Fibroblast of skin of right biceps (primary cell): ENCODE data around the gene ADAMTSL5.
"Not testable (repeated sequence)": the region's sequence is repeated elsewhere in the genome, so short reads cannot be mapped to it uniquely, and the experiment has no call there.

Source experiments
- DNase-seq: peaks from one replicate; pipeline ENCODE4 v3.0.0-alpha.2; 2013

ADAMTSL5 gene, protein sequence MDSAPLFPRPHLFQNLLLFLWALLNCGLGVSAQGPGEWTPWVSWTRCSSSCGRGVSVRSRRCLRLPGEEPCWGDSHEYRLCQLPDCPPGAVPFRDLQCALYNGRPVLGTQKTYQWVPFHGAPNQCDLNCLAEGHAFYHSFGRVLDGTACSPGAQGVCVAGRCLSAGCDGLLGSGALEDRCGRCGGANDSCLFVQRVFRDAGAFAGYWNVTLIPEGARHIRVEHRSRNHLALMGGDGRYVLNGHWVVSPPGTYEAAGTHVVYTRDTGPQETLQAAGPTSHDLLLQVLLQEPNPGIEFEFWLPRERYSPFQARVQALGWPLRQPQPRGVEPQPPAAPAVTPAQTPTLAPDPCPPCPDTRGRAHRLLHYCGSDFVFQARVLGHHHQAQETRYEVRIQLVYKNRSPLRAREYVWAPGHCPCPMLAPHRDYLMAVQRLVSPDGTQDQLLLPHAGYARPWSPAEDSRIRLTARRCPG

DNA sequence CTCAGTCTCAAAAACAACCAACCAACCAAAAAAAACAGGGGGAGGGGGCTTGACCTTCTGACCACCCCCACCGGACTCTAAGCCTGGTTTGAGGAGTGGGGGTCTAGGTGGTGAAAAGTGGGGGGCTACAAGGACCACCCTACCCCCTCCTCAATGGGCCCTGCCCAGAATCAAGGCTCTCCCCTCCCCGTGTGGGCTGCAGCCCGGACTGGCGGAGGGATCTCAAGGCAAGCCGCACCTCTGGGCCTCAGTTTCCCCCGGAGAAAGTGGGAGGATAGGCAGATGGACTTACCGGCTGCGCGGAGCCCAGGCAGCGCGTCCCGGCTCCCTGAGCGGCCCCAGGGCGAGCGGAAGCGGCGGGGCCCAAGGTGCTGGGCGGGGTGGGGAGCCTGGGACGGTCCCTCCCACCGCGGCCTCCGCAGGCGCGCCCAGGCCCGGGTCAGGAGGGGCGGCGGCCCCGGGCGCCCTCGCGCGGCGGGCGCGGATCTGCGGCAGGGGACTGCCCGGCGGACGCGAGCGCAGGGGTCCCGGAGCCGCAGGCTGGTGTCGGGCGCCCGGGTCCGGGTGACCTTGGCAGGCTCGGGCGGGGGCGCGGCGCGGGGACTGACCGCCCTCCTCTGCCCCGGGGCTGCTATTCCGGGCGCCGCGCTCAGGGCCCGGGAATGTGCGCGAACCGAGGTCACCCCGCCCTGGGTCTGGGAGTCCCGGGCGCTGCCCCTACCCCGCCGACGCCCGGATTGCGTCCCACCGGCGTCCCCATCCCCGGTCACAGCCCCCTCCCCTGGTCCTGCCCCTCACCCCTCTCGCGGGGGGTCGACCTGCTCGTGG is at the start of gene ADAMTSL5:
ADAMTSL5 (minus strand) TSS at position 349 of the 828 bp plus-strand sequence. CDS start 2,076 bp downstream, outside the sequence.
- DNase-seq: peak; percentile 70

DNA sequence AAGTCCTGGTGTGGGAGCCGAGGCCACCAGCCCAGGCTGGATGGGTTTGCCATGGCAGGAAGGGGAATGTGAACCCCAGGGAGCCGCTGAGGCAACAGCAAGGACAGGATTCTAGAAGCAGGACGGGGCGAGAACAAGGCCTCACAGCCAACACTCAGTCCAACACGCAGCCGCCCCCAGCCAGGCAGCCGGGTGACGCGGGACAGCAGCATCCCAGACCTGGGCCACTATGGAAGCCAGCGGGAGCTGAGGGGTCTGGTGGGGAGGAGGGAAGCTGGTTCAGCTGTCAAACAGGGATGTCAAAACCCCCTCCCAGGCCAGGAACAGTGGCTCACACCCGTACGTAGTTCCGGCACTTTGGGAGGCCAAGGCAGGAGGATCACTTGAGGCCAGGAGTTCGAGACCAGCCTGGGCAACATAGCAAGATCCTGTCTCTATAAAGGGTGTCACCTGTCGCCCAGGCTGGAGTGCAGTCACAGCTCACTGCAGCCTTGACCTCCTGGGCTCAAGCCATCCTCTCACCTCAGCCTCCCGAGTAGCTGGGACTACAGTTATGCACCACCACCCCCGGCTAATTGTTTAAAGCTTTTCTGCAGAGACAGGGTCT is 48.5 kb upstream of the ADAMTSL5 start:
- no peak for DNase-seq

DNA sequence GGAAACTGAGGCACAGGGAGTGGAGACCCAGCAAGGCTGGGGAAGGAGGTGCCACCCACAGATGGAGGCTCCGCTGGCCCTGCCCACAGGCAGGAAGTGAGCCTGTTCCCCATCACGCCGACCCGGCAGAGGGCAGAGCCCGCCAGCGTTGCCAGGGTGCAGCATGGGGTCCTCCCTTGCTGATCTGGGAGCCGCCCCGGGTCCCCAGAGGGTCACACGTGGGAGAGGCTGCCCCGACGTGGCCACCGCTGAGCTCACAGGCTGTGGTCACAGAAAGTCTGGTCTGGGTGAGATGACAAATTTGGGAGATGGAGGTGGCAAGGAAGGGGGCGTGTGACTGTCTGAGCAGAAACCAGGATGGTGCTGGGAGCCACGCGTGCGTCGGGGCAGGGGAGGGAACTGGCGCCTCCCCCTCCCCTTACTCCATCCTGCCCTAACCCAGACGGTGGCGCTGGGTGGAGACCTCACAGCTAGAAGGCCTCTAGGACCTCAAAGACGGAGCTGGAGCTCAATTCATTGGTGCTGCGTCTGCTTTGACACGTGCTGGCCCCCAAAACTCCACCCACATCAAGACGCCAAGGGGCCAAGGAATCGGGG is 47.6 kb upstream of the ADAMTSL5 start:
- no peak for DNase-seq

DNA sequence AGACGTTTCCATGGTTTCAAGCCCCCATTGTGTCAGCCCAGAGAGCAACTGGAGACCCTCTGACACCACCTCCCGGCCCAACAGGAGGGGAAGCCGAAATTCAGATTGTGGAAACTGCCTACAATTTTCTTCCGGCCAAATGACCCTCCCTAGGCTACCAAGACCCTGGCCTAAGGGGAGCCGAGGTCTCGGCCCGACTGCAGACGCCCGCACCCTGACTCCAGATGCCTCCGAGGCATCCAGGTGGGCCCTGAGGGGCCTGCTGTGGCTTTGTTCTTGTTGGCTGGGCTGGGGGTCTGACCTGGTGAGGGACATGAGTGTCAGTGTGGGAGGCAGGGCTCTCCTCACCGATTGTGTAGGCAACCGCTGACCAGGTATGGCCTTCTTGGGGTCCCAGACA is 45.7 kb upstream of the ADAMTSL5 start:
- no peak for DNase-seq

DNA sequence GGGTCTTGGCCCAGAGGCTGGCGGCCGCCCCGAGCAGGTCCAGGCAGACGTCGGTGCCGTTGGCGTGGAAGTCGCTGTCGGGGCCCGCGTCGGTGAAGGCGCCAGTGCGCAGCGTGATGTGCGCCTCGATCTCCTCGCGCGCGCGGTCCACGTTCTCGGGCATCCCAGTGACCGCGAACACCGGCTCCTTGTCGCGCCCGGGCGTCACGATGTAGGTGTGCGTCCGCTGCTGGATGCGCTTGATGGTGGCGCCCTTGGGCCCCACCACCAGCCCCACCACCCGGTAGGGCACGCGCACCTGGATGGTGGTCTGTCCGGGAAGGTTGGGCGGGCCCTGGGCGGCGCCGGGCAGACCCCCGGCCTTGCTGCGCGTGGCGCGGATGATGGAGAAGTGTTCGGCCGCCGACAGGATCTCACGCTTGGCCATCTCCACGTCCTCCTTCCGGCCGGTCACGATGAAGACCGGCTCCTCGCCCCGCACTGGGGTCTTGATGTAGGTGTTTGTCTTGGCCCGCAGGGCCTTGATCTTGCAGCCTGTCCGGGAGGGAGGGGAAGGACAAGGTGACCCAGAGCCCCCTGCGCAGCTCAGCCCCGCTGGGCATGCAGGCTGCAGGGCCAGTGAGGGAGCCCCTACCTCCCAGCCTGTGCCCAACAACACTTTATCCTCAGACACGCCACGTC is 43.7 kb upstream of the ADAMTSL5 start:
- DNase-seq: no peak

DNA sequence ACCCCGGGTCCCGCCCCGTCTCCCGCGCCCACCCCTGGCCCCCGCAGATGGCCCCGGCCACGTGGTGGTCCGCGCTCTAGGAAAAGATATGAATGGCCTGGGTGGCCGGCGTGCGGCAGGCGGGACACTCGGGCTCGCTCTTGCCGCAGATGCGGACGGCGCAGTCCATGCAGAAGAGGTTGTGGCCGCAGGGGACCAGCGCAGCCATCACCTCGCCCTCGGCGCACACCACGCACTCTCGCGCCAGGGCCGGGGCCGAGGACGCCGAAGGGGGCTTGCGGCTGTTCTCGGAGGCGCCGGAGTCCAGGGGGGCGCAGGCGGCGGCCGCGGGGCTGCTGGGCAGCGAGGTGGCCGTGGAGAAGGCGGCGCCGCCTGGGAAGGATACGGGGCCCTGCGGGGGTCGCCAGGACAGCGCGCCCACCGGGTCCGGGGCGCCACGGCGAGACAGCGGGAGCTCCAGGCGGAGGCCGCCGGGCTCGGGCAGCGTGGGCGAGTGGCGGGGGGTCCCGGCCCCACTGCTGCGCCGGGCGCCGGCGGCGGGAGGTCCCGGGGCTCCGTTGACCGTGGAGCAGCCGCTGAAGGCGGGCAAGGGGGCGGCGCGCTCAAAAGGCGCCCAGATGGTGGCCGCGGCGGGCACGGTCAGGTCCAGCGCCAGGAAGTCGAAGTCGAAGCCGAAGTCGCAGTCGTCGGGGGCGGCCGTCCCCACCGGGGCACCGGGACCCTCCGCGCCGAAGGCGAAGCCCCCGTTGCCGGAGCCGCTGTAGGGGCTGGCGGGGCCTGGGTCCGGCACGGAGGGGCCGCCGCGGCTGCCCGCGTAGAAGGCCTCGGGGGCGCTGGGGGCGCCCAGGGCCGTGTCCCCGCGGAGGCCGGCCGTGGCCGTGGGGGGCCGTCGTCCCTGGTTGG is 42.9 kb upstream of the ADAMTSL5 start:
- DNase-seq: no peak

DNA sequence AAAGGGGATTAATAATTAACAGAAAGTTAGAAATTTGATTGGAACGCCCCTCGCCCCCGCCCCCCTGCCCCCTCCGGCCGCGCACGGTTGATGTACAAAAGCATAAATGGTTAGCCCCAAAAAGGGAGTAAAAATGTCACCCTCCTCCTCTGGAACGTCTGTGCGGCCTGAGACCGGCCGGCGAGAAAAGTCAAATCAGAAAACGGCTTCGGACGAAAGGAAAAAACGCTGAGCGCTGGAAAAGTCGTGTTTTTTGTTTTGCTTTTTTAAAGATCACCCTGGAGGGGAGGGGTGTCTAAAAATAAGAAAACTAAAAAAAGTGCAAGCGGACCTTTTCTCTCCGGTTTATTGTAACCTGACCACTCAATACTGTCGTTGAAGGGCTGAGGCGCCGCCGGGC is 42.1 kb upstream of the ADAMTSL5 start:
- no peak for DNase-seq

DNA sequence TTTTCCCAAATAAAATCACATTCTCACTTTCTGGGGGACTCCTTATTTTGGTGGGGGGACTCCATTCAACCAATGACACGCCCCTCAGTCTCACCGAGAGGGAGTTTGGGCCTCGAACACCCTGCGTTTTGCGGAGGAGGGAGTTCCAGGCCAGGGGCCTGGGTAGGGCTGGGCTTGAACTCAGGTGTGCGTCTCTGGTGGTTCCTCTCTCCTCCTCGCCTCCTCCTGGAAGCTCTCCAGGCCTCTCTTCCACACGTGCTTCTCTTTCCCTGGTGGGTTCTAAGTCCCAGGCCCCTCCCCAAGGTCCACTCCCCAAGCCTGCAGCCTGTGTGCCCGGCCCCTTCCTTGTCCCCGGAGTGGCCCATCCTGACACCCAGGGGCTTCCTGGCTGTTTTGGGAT is 40.6 kb upstream of the ADAMTSL5 start:
- no peak for DNase-seq

DNA sequence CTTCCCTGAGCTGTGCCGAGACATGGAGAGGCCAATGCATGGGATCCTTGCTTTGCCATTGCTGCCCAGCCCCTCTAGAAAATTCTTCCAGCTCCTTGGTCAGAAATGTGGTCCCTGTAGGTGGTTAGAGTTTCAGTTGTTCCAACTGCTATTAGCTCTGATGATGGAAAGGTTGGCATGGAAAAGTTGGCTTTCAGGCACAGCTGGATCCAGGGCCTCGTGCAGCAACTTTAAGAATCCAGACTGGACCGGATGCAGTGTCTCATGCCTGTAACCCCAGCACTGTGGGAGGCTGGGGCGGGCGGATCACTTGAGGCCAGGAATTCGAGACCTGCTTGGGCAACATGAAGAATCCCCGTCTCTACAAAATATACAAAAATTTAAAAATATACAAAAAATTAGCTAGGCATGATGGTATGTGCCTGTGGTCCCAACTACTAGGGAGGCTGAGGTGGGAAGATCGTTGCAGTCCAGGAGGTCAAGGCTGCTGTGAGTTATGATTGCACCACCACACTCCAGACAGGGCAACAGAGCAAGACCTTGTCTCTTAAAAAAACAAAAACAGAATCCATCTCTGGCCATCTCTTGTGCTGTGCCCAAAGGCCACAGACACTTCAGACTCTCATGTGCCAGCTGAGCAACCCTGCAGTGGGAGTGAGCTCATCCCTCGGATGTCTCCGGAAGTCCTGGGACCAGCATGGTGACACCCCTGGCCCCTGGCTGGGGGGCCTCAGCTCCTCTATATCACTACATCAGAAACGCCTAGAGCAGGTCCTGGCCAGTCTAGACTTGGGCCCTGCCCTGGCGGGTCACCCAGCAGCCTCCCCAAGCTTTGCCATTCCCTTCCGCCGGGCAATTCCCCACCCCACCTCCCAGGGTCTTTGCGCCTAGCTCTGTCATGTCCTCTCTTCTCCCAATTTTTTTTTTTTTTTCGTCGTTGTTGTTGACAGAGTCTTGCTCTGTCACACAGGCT is 38.5 kb upstream of the ADAMTSL5 start:
- DNase-seq: no peak

DNA sequence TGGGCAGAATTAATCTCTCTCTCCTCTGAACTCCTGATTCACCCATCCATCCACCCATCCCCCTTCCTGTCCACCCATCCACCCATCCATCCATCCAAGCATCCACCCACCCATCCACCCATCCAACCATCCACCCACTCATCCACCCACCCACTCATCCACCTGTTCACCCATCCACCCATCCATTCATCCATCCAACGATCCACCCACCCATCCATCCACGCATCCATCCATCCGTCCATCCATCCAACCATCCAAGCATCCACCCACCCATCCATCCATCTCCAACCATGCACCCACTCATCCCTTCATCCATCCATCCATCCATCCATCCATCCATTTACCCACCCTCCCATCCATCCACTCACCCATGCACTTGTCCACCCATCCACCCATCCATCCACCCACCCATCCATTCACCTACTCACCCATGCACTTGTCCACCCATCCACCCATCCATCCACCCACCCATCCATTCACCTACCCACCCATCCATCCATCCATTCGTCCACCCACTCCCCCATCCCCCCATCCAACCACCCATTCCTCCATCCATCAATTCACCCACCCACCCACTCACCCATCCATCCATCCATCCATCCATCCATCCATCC is 36.6 kb upstream of the ADAMTSL5 start:
- DNase-seq: no peak

DNA sequence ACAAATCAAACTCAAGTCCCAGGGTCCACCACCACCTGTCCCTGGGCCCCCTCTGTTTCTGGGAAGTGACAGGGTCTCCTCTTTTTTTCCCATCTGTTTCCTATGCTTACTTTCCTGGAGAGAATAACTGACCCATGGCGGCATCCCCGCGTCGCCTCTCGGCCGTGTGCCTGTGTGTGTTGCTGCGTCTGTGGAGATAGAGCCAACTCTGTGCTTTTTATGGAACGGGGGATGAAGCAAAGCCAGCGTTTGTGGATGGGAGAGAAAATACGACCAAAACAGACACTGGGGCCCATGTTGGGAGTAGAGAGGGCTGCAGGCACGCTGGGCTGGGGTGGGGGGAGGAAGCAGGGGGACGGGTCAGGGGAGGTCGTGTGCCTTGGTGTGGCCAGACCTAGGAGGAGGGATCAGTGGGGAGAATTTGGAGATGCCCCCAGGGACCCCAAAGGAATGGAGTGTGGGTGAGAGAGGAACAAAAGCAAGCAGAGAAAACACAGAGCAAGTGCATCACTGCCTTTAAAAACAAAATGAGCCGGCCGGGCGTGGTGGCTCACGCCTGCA is 27.6 kb upstream of the ADAMTSL5 start:
- no peak for DNase-seq

DNA sequence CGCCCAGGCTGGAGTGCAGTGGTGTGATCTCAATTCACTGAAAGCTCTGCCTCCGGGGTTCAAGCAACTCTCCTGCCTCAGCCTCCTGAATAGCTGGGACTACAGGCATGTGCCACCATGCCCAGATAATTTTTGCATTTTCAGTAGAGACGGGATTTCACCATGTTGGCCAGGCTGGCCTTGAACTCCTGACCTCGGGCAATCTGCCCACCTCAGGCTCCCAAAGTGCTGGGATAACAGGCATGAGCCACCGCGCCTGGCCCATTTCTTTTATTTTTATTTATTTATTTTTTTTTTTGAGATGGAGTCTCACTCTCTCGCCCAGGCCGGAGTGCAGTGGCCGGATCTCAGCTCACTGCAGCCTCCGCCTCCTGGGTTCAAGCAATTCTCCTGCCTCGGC is 26.9 kb upstream of the ADAMTSL5 start:
- not testable (repeated sequence) for DNase-seq

DNA sequence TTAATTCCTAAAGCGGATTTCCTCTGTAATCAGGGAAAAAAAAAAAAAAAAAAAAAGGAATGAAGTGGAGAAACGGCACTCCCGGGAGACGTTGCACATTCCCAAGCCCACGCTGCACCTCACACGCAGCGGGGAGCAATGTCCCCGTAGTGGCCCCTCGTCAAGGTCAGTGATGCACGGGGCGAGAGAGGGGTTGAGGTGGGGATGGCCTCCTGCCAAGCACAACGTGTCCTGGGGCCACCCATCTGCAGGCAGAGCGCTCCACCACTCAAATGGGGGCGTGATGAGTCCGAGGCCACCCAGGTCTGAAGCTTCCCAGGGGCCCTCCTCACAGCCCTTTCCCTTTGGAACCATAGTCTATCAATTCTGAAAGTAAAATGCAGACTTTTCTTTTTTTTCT is 26.2 kb upstream of the ADAMTSL5 start:
- no peak for DNase-seq

DNA sequence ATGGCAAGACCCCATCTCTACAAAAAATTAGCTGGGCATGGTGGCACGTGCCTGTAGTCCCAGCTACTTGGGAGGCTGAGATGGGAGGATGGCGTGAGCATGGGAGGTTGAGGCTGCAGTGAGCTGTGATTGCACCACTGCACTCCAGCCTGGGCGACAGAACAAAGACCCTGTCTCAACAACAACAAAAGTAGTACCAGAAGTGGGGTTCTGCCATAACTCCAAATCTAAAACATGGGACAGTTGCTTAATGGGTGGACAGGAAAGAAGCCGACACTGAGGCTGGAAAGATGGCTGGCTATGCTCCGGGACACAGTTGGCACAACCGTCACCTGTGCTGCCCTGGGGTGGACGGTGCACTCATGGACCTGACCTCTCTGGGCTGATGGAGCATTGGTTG is 22.9 kb upstream of the ADAMTSL5 start:
- not testable (repeated sequence) for DNase-seq

DNA sequence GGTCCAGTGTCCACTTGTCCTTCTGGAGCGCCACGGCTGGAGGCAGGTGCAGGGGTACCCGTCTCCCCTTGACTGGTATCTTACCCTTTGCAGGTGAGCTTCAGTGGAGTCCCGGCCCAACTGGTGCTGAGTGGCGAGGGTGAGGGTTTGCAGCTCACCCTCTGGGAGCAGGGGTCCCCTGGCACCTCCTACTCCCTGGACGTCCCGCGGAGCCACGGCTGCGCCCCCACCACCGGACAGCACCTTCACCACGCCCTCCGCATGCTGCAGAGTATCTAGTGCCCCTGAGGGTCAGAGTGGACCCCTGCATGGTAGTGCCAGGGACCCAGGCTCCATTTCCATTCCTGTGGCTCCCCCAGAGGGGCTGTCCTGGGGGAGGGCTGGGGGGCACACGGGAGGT is 22.2 kb upstream of the ADAMTSL5 start:
- DNase-seq: no peak

DNA sequence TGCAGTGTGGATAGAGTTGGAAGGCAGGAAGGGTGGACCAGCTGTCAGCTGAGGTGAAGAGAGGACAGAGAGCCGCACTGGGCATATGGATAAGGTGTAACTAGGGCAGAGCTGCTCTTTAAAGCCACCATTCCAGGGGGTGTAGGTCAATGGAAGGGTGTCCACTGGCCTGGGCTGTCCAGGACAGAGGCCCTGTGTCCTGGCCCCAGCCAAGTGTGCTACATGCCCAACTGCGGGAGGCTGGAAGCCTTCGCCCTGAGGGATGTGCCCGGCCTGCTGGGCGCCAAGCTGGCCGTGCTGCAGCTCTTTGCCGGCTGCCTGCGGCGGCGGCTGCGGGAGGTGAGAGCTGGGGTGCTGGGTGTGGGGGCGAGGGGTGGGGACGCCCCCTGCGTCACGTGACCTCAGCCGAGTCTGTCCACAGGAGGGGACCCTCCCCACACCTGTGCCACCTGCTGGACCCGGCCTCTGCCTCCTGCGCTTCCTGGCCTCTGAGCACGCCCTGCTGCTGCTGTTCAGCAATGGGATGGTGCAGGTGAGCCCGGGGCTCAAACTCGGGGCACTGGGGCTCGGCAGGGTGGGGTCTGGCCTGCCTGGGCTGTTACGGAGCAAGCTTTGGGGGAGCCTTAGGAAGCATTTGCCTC is 20.8 kb upstream of the ADAMTSL5 start:
- no peak for DNase-seq

DNA sequence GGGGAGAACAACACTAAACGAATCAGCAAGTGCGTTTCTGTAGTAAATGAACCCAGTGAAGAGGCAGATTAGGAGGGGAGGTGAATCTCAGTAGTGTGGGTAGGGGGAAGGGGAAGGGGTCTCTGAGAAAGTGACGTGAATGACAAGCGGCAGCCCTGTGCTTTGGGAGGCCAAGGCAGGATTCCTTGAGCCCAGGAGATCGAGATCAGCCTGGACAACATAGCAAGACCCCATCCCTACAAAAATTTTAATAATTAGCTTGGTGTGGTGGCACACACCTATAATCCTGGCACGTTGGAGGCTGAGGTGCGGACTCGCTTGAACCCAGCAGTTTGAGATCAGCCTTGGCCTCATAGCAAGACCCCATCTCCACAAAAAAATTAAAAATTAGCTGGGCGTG is 19.2 kb upstream of the ADAMTSL5 start:
- DNase-seq: no peak

DNA sequence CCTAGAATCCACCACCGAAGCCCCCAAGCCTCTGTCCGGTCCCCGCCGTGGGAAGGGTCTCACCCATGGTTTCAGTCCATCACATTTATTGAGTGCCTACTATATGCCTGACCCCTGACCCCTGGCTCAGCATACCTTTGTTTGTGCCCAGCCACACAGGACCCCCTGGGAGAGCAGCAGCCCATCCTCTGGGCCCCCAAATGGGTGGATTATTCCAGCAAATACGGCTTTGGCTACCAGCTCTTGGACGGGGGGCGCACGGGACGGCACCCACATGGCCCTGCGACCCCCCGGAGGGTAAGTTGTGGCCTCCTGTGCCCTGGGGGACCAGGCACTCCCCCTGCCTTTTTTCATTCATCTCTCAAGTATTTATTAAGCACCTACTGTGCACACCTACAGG is 18.8 kb upstream of the ADAMTSL5 start:
- no peak for DNase-seq

DNA sequence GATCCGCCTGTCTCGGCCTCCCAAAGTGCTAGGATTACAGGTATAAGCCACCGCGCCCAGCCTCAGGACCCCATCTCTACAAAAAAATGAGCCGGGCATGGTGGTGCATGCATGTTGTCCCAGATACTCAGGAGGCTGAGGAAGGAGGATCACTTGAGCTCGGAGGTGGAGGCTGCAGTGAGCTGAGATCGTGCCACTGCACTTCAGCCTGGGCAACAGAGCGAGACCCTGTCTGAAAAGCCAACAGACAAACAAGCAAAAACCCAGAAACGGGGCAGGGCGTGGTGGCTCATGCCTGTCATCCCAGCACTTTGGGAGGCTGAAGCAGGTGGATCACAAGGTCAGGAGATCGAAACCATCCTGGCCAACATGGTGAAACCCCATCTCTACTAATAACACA is 18.0 kb upstream of the ADAMTSL5 start:
- DNase-seq: not testable (repeated sequence)
